GM18858 (cell line): ENCODE measurements around the gene TRAPPC11.
A peak's percentile ranks its signal among the peaks of the same experiment; 100 is the strongest.

Experiments used
- ATAC-seq: cut with Tn5 transposase; IDR thresholded peaks from one replicate; pipeline ENCODE4 v1.9.1; 2021; ENCODE audit not compliant: unreplicated experiment

Gene TRAPPC11

GRCh38 chr4:183636923-183637322 is 22.2 kb upstream of the TRAPPC11 start:
- ATAC-seq: no peak

- ATAC-seq: no peak
Observed at GRCh38 chr4:183637461-183637860, 21.6 kb upstream of the TRAPPC11 start.

DNA sequence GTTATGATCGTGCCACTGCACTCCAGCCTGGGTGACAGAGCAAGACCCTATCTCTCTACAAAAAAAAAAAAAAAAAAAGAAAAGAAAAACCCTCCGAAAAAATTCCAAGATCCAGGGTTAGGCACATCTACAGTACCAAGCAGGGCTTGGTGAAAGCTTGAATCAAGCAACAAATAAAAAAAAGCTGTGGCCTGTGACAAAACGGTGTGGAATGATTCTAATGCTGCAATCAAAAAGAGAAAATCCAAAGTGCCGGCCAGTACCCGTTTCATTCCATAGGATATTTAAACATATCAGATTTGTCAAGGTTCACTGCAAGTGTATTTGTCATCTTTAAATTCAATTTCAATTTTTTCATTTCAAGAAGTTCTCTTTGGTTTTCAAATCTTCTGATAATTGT is 20.7 kb upstream of the TRAPPC11 start:
- ATAC-seq: no peak

GRCh38 chr4:183639291-183639690 is 19.8 kb upstream of the TRAPPC11 start:
- ATAC-seq: no peak

- ATAC-seq: no peak
Observed at GRCh38 chr4:183645326-183645725, 13.8 kb upstream of the TRAPPC11 start.

DNA sequence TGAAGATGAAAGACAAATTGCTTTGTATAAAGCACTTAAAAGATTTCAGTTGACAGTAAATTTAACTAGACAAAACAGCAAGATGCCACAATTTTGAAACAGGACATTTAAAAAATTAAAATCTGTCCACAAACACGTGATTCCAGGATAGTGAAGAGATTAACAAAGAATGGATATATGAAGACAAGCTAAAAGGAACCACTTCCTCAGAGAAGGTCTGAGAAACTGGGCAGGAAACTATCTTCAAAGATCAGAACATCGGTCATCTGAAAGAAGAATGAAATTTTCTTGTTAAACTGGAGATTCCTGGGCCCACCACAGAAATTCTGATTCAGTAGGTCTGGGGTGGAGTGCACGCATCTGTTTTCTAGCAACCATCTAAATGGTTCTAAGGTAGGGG is 1.5 kb upstream of the TRAPPC11 start:
- ATAC-seq: no peak

GRCh38 chr4:183658362-183659028 is 598 bp upstream of the TRAPPC11 start:
- peak; percentile 27 for ATAC-seq

GRCh38 chr4:183659872-183660242 is 764 bp downstream of the TRAPPC11 start:
- no peak for ATAC-seq

DNA sequence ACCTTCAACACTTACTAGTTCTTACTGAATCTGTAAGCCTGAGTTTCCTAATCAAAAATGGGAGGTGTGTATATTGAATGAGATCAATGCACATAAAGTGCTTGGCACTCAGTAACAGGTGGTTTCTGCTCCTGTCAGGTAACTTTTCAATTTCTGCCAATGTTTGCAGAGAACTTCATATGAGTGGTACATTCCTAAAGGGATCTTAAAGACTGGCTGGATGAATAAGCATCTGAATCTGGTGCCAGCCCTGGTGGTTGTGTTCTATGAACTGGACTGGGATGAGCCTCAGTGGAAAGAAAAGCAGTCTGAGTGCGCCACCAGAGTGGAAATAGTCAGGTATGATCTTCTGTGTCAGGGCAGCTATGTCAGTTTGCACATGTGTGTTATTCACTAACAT is 7.0 kb downstream of the TRAPPC11 start:
- no peak for ATAC-seq

DNA sequence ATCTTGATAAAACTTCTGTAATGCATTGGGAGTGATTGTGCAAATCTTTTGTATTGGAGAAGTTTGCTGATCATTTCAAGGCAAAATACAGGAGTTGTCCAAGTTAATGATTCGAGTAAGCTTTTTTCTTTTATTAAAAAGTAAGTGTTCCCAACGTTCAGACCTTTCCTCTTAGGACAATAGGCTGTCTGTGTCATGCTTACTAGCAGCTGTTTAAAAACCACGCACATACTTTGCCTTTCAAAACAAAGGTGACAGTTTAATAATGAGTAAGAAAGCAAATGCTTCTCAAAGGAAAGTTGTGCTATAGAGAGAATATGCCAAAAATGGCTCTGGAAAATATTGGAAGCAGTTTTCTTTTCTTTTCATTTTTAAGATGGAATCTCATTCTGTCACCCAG is 11.2 kb downstream of the TRAPPC11 start:
- ATAC-seq: no peak

DNA sequence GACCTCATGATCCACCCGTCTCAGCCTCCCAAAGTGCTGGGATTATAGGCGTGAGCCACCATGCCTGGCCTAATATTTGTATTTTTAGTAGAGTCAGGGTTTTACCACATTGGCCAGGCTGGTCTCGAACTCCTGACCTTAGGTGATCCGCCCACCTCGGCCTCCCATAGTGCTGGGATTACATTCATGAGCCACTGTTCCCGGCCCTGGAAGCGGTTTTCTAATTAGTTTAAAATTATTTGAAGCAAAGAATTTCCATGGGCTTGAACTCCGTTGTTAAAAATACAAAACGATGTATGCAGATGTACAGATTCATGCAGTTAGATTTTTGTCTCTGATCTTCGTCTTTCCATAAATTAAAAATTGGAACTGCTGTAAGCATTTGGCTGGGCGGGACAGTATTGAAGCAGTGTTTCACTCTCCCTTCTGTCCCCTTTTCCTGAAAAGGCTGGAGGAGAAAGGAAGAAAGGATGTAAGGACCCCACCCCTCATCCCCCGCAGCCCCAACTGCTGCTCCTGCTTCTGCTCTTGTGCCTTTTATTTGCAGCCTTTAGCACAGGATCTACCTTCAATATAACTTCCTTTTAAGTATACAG is 12.0 kb downstream of the TRAPPC11 start:
- no peak for ATAC-seq

DNA sequence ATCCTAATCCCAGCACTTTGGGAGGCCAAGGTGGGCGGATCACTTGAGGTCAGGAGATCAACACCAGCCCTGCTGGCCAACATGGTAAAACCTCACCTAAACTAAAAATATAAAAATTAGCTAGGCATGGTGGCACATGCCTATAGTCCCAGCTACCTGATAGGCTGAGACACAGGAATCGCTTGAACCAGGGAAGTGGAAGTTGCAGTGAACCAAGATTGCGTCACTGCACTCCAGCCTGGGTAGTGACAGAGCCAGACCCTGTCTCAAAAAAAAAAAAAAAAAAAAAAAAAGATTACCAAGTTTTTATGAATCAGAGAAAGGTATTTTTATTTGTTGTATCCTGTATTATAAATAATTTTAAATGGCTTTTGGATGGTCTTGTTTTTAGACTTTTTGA is 15.1 kb downstream of the TRAPPC11 start:
- no peak for ATAC-seq

DNA sequence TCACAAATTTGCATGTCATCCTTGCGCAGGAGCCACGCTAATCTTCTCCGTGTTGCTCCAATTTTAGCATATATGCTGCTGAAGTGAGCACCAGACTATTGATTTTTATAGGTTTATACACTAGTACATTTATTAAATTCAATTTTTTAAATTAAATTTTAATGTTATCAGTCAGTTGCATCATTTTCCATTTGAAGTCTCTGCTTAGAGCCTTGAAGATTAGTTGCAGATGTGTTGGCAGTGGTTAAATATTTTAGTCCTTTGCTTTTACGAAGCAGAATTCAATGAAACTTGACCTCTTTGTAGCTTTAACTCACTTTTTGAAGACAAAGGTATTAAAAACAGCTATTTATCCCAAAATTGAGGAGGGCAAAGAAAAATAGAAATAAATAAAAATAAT is 16.5 kb downstream of the TRAPPC11 start:
- no peak for ATAC-seq

- ATAC-seq: no peak
Observed at GRCh38 chr4:183681119-183681518, 22.0 kb downstream of the TRAPPC11 start.

DNA sequence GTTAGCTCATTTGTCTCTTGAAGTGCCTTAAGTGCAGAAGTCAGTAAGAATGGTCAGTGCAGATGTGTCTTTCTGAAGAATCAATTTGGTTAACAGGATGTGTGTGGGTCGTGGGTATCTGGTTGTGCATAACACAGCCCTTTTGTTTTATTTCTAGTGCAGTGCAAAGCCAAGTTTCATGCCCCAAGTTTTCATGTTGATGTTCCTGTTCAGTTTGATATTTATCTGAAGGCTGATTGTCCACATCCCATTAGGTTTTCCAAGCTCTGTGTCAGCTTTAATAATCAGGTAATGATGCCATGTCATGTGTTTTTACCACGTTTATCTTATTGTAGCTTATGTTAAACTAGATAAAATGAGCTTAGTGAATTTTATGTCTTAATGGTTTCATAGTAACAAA is 27.4 kb downstream of the TRAPPC11 start:
- ATAC-seq: no peak

DNA sequence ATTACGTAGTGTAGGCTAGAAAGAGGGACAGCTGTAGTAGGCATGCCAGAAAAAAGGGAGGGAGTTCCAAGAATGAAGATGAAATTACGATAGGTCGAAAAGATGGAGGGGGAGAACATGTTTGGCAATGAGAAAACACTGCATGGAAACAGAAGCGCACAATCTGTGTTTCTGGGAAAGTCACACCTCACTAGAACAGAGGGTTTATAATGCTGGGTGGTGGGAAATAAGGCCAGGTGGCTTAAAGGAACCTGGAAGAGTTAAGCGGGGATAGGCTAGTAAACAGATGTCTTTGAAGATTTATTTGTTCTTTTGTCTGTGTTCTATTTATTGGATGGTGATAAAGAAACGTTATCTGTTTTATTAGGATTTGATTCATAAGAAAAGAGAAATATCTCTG is 29.1 kb downstream of the TRAPPC11 start:
- ATAC-seq: no peak

DNA sequence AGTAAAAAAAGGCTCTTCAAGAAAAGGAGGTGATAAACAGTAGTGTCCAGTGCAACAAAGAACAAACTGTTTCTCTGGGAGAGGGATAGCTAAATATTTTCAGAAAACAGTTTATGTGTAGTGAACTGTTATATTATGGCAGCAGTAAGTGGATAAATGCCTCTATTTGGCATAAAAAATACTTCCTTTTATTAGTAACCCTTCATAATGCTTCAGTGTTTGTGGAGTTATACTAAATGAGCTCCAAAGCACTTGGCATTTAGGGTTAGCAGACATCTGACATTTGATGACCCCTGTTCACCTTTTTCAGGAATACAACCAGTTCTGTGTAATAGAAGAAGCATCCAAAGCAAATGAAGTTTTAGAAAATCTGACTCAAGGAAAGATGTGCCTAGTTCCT is 31.9 kb downstream of the TRAPPC11 start:
- no peak for ATAC-seq

- ATAC-seq: no peak
Observed at GRCh38 chr4:183691897-183692296, 32.8 kb downstream of the TRAPPC11 start.

DNA sequence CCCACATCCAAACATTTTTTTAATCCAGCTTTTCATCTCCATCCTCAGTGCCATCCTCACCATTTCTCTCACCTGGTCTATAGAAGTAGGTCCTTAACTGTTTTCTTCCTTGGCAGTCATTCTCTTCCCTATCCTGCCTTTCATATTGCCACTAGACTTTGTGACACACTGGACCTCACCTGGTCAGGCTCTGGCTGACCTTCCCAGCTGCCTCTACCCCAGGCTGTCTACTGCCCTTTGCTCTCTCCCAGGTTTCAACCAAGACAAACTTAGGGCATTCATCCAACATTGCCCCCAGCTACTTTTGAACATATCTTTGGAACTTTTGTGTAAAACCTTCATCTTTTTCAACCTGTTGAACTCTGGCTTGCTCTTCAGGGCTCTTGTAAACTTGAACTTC is 39.8 kb downstream of the TRAPPC11 start:
- ATAC-seq: no peak

- no peak for ATAC-seq
Observed at GRCh38 chr4:183700407-183700806, 41.3 kb downstream of the TRAPPC11 start.

DNA sequence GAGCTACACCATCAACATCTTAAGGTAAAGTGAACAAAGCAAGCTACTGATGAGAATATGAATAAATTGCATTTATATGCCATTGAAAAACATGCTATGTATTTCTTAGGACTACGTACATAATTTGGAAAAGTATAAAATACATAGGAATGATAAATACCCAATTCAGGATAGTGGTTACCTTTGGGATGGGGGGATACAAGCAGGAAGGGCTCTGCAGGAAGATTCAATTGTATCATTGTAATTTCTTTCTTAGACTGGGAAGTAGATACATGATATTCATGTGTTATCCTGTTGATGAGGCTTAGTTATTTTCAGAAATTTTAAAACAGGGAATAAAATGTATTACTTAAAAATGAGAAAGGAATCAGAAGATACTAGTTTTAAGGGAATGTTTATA is 43.4 kb downstream of the TRAPPC11 start:
- no peak for ATAC-seq

GRCh38 chr4:183714626-183715025 is 55.5 kb downstream of the TRAPPC11 start:
- no peak for ATAC-seq

- ATAC-seq: no peak
Observed at GRCh38 chr4:183716302-183716701, 57.2 kb downstream of the TRAPPC11 start.
